HG03571 (cell line): ENCODE results near the gene GLS.

Source experiments
- ATAC-seq: cut with Tn5 transposase; IDR thresholded peaks from one replicate; pipeline ENCODE4 v1.9.1; 2021; ENCODE audit not compliant: unreplicated experiment

Gene GLS

DNA sequence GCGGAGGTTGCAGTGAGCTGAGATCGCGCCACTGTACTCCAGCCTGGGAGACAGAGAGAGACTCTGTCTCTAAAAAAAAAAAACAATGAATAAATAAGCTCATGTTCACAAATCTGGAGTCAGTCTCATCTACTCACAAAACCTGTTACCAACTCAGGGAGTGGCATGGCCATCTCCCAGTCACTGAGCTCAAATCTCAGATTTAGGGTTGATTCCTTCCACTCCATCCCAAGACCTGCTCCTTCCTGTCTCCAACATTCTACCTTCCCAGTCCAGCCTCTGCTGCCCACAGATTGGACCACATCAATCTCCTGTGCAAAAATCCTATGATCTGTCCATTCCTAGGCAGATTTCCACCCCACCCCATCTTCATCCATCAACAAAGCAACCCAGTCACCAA is 131.7 kb downstream of the GLS start:
- ATAC-seq: no peak

- no peak for ATAC-seq
Measured at GRCh38 chr2:191012845-191013681, 132.4 kb downstream of the GLS start.

DNA sequence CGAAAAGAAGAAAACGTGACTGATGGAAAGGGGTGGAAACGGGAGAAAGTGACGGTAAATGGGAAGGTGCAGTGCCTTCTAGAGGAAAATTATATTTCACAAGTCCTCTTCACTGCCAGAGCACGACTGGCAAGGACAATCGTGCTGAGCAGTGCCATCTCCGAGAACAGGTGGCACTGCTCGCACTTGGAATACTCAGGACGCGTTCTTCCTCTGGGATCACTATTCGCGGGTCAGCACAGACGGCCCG is 133.0 kb downstream of the GLS start:
- no peak for ATAC-seq

DNA sequence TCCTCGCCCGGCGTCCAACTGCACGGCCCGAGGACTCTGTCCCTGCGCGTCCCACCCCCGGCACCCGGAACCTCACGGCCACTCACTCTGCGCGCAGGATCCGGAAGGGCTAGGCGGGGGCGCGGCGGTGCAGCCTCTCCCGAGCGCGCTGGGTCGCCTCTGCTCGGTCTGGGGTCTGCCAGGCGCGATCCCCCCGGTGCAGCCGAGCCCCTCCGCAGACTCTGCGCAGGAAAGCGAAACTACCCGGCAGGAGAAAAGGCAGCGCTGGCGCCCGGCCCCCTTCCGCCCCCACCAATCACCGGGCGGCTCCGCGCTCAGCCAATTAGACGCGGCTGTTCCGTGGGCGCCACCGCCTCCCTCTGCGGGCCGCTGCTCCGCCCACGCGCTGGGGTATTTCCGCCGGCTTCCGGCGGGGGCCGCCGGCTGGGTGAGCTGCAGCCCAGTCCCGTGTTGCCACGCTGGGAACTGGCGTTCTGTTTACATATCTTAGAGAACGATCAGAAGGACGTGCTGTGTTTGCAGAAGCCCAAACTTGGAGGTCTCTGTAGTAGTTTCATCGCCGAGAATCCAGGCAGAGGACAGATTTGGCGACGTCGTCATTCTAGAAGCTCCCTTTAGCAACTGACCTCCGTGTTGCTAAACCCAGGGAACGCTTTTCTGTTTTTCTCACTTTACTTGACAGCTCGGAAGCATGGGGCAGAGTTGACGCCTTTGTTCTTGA is 133.5 kb downstream of the GLS start, which contains the start of gene STAT1:
TSS of gene STAT1 (minus strand) at position 240 of the 721 bp plus-strand sequence. CDS start 4,168 bp downstream, outside the sequence.
- peak; percentile 83 for ATAC-seq

DNA sequence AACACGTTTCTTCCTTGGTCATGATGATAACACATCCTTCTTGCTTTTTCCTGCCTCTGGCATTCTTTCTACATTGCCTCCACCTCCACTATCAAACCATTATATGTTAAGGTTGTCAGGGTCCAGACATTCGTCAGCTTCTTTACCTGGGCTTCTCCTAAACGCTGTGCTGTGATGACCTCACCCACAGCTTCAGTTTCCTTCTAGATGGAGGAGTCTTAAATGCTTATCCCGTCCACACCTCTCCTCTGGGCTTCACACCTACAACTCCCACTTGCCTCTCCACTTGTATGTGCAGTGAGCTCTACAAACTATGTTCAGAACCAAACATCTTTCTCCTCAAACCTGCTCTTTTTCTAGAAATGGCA is 134.0 kb downstream of the GLS start:
- ATAC-seq: no peak
